SJCRH30 (cell line): ENCODE results near the gene ANKRD55. TPM values are rescaled to one million over a fixed set of nuclear protein-coding genes. Genes with fewer than 3 reads are reported as not detected.

Experiments used
- DNase-seq, 2 experiments: peaks; one replicate each; pipeline ENCODE4 v3.0.0-alpha.2; 2015 to 2020
- H3K27ac ChIP-seq: fragments of 250-450 bp; sonication (Bioruptor Pico); 2 replicates; pipeline ENCODE4 v1.5.1; 2020; ENCODE audit warnings: mild to moderate bottlenecking, moderate library complexity
- H3K27me3 ChIP-seq: fragments of 250-450 bp; sonication (Bioruptor Pico); 2 replicates; pipeline ENCODE4 v1.5.1; 2020; ENCODE audit warnings: mild to moderate bottlenecking, moderate library complexity
- H3K36me3 ChIP-seq: fragments of 250-450 bp; sonication (Bioruptor Pico); 2 replicates; pipeline ENCODE4 v1.5.1; 2020; ENCODE audit warnings: mild to moderate bottlenecking, moderate library complexity
- H3K4me1 ChIP-seq: fragments of 250-450 bp; sonication (Bioruptor Pico); 2 replicates; pipeline ENCODE4 v1.5.1; 2020; ENCODE audit warnings: mild to moderate bottlenecking, moderate library complexity
- H3K4me3 ChIP-seq: fragments of 250-450 bp; sonication (Bioruptor Pico); 2 replicates; pipeline ENCODE4 v1.5.1; 2020; ENCODE audit warnings: mild to moderate bottlenecking, moderate library complexity
- H3K9me3 ChIP-seq: fragments of 250-450 bp; sonication (Bioruptor Pico); replicated peaks from 2 replicates; pipeline ENCODE4 v1.5.1; 2020; ENCODE audit warnings: mild to moderate bottlenecking, moderate library complexity
- total RNA-seq: library from RNA; depleted of rRNA; stranded (reverse); fragments of >200 nt; shearing (Covaris generic); gene quantifications from 2 replicates; pipeline ENCODE4 v1.2.3, GENCODE V29; 2014

Gene ANKRD55
- total RNA-seq, 1 experiment from 2014 or later = not detected

GRCh38 chr5:56176155-56176798 lies 56.9 kb downstream of the ANKRD55 start:
- no peaks in the 10 kb centered on the region for H3K36me3 ChIP-seq
- H3K9me3 ChIP-seq = no peaks in the 10 kb centered on the region
- no peak for DNase-seq
- no peaks in the 10 kb centered on the region; the same call in none of the 2 replicates for H3K27me3 ChIP-seq
- H3K27ac ChIP-seq = no peak overlapping the region
- no peak overlapping the region for H3K4me3 ChIP-seq
- no peaks in the 10 kb centered on the region for H3K4me1 ChIP-seq

- Histone ChIP-seq H3K27ac (no peak overlapping the region), H3K36me3 (no peaks in the 10 kb centered on the region), H3K4me1 (no peaks in the 10 kb centered on the region), H3K4me3 (no peak overlapping the region), H3K9me3 (no peaks in the 10 kb centered on the region), H3K27me3 (no peaks in the 10 kb centered on the region; the same call in none of the 2 replicates)
- no peak for DNase-seq
These were observed 57.6 kb downstream of the ANKRD55 start for GRCh38 chr5:56175488-56175887.

GRCh38 chr5:56175021-56175420 lies 58.1 kb downstream of the ANKRD55 start:
- Histone ChIP-seq H3K4me1 (no peaks in the 10 kb centered on the region), H3K9me3 (no peaks in the 10 kb centered on the region), H3K27me3 (no peaks in the 10 kb centered on the region; the same call in none of the 2 replicates), H3K4me3 (no peak overlapping the region), H3K27ac (no peak overlapping the region), H3K36me3 (no peaks in the 10 kb centered on the region)
- DNase-seq = no peak

DNA sequence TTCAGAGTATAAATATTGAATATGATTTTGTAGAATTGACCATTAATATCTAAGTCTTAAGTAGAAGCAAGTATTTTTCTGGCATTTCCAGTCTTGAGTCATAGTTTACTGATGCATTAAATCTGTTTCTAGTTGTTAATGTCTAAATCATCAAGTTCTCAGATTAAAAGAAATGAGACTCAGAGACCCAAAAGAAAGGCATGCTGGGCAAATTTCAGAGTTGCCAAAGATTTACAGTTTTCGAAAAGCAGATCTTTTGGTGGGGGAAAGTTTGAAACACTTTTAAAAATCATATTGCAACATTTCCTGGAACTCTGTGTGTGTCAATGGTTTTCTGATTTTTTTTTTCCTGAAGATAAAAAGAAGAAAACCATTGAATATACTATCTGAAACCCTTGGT lies 60.9 kb downstream of the ANKRD55 start:
- Histone ChIP-seq H3K27me3 (no peaks in the 10 kb centered on the region; the same call in 1 of the 2 replicates), H3K27ac (no peak overlapping the region), H3K9me3 (no peaks in the 10 kb centered on the region; the same call in 1 of the 2 replicates), H3K36me3 (no peaks in the 10 kb centered on the region), H3K4me1 (no peaks in the 10 kb centered on the region), H3K4me3 (no peak overlapping the region)
- no peak for DNase-seq

GRCh38 chr5:56170557-56170956 lies 62.6 kb downstream of the ANKRD55 start:
- H3K27me3 ChIP-seq = no peaks in the 10 kb centered on the region
- no peak overlapping the region for H3K27ac ChIP-seq
- no peak overlapping the region for H3K4me3 ChIP-seq
- no peaks in the 10 kb centered on the region for H3K4me1 ChIP-seq
- DNase-seq = no peak
- H3K36me3 ChIP-seq = no peaks in the 10 kb centered on the region
- no peaks in the 10 kb centered on the region; the same call in 1 of the 2 replicates for H3K9me3 ChIP-seq

DNA sequence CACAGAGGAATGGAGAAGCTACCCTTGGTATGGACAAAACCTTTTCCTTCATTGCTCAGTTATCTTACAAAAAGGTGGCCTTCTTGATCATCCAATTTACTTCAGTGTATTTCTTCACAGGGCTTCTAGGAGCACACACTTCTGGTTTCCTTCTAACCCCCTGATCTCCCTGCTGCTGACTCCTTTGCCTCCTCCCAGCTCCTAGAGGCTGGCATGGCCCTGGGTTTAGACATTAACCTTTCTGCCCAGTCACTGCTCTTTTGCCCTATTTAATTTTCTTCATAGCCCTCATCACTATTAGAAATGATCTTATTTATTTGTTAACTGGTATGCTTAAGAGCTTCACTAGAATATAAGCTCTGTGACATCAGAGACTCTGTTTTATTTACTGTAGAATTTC lies 63.2 kb downstream of the ANKRD55 start:
- H3K9me3 ChIP-seq = no peaks in the 10 kb centered on the region; the same call in 1 of the 2 replicates
- H3K27ac ChIP-seq = no peak overlapping the region
- no peaks in the 10 kb centered on the region for H3K4me1 ChIP-seq
- H3K4me3 ChIP-seq = no peak overlapping the region
- DNase-seq = no peak
- no peaks in the 10 kb centered on the region for H3K36me3 ChIP-seq
- no peaks in the 10 kb centered on the region for H3K27me3 ChIP-seq

DNA sequence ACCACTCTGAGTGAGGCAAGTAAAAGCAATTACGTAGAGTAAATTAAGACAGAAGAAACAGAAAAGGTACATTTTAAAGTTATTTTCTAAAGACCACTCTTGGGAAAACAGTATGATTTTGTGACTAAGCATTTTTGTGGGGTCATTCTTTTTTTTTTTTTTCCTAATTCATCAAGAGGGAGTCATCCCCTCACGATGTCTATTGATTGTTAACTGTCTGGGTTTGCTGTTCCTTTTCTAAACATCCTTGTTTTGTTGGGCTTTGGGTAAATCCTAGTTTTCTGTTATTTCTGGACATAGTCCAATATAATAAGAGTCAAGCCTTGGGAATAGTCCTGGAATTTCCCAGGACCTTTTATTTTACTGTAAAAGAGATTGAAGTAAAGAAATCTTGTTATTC lies 63.8 kb downstream of the ANKRD55 start:
- DNase-seq = no peak
- H3K9me3 ChIP-seq = no peaks in the 10 kb centered on the region; the same call in 1 of the 2 replicates
- no peak overlapping the region for H3K4me3 ChIP-seq
- H3K27ac ChIP-seq = no peak overlapping the region
- no peaks in the 10 kb centered on the region for H3K4me1 ChIP-seq
- H3K36me3 ChIP-seq = no peaks in the 10 kb centered on the region
- no peaks in the 10 kb centered on the region for H3K27me3 ChIP-seq

DNA sequence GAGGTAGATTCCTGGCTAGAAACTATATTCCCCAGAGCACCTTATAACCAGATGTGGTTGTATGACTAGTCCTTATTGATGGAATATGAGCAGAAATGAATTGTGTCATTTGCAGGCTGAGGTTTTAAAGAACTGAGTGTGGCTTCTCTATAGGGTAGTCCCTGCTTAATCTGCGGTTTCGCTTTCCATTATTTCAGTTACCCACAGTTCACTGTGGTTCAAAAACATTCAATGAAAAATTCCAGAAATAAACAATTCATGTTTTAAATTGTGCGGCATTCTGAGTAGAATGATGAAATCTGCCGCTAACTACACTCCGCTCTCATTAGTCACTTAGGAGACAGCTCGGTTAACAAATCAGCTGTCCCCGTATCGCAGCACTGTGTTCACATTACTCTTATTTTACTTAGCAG lies 65.1 kb downstream of the ANKRD55 start:
- H3K36me3 ChIP-seq = no peaks in the 10 kb centered on the region
- DNase-seq = no peak
- H3K4me3 ChIP-seq = no peak overlapping the region
- no peak overlapping the region for H3K27ac ChIP-seq
- no peaks in the 10 kb centered on the region for H3K4me1 ChIP-seq
- no peaks in the 10 kb centered on the region for H3K27me3 ChIP-seq
- no peaks in the 10 kb centered on the region; the same call in 1 of the 2 replicates for H3K9me3 ChIP-seq

GRCh38 chr5:56167519-56167918 lies 65.6 kb downstream of the ANKRD55 start:
- Histone ChIP-seq H3K9me3 (no peaks in the 10 kb centered on the region; the same call in 1 of the 2 replicates), H3K36me3 (no peaks in the 10 kb centered on the region), H3K27ac (no peak overlapping the region), H3K27me3 (no peaks in the 10 kb centered on the region), H3K4me1 (no peaks in the 10 kb centered on the region), H3K4me3 (no peak overlapping the region)
- no peak for DNase-seq

- Histone ChIP-seq H3K9me3 (no peaks in the 10 kb centered on the region; the same call in 1 of the 2 replicates), H3K4me3 (no peak overlapping the region), H3K27me3 (no peaks in the 10 kb centered on the region), H3K4me1 (no peaks in the 10 kb centered on the region), H3K27ac (no peak overlapping the region), H3K36me3 (no peaks in the 10 kb centered on the region)
- no peak for DNase-seq
These were observed 66.3 kb downstream of the ANKRD55 start for GRCh38 chr5:56166671-56167385.

DNA sequence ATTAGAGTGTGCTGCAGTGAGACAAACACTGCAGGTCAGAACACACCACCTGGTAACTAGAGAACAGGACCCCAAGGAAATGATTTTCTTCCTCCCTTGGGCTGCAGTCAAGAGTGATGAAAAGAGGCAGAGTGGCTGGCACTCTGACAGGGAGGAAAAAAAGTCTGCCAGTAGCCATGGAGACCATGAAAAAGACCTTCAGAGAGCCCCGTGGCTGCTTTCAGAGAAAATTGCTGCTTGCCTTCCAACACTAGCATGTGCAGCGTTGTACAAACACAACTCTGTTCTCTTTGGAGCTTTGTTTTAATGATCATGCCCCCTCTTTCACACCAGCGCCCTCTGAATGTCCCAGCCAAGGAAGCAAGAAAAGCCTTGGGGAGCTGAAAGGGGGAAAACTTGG lies 68.8 kb downstream of the ANKRD55 start:
- DNase-seq = no peak
- no peaks in the 10 kb centered on the region; the same call in 1 of the 2 replicates for H3K9me3 ChIP-seq
- H3K36me3 ChIP-seq = no peaks in the 10 kb centered on the region
- no peaks in the 10 kb centered on the region for H3K27me3 ChIP-seq
- H3K27ac ChIP-seq = no peak overlapping the region
- H3K4me1 ChIP-seq = no peaks in the 10 kb centered on the region
- no peak overlapping the region for H3K4me3 ChIP-seq

DNA sequence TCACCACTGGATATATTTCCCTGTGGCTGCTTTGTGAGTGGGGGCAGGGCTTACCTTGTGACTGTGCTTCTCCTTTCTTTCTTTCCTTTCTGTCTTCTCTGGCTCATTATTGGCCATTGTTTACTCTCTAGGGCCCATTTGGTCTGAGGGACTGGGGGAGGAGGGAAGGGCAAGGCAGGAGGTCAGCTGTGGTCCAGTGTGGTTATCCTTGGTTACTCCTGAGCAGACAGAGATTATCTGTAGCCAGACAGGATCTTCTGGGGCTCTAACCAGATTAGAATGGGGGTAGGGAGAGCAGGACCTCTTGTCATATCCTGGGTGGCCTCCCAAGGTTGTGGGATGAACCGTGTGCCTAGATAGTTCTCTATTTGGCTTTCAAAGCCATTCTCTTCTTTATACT lies 71.2 kb downstream of the ANKRD55 start:
- Histone ChIP-seq H3K36me3 (no peaks in the 10 kb centered on the region), H3K4me1 (no peaks in the 10 kb centered on the region), H3K9me3 (no peaks in the 10 kb centered on the region), H3K27me3 (no peaks in the 10 kb centered on the region), H3K27ac (no peak overlapping the region), H3K4me3 (no peak overlapping the region)
- DNase-seq = no peak

GRCh38 chr5:56161439-56161823 lies 71.7 kb downstream of the ANKRD55 start:
- no peak for DNase-seq
- no peak overlapping the region for H3K4me3 ChIP-seq

GRCh38 chr5:56160723-56161438 lies 72.2 kb downstream of the ANKRD55 start:
- H3K9me3 ChIP-seq = no peaks in the 10 kb centered on the region
- no peak overlapping the region for H3K27ac ChIP-seq
- no peaks in the 10 kb centered on the region for H3K27me3 ChIP-seq
- no peak overlapping the region for H3K4me3 ChIP-seq
- H3K4me1 ChIP-seq = no peaks in the 10 kb centered on the region
- no peak for DNase-seq
- no peaks in the 10 kb centered on the region for H3K36me3 ChIP-seq

More at GRCh38 chr5:56161439-56161823, 71.7 kb downstream of the ANKRD55 start:
- no peaks in the 10 kb centered on the region for H3K36me3 ChIP-seq
- no peaks in the 10 kb centered on the region for H3K9me3 ChIP-seq
- no peak overlapping the region for H3K27ac ChIP-seq
- H3K4me1 ChIP-seq = no peaks in the 10 kb centered on the region
- H3K27me3 ChIP-seq = no peaks in the 10 kb centered on the region

- Histone ChIP-seq H3K36me3 (no peaks in the 10 kb centered on the region), H3K9me3 (no peaks in the 10 kb centered on the region), H3K4me3 (no peak overlapping the region), H3K4me1 (no peaks in the 10 kb centered on the region), H3K27me3 (no peaks in the 10 kb centered on the region), H3K27ac (no peak overlapping the region)
- no peak for DNase-seq
These were observed 73.6 kb downstream of the ANKRD55 start for GRCh38 chr5:56159521-56159947.
